ENCODE results near the gene BZW2. TPM values are rescaled to one million over a fixed set of nuclear protein-coding genes. Genes with fewer than 3 reads are reported as not detected.

BZW2 gene
- total and polyA plus RNA-seq, 2 experiments from 2014 or later, result 236 to 358 TPM

DNA sequence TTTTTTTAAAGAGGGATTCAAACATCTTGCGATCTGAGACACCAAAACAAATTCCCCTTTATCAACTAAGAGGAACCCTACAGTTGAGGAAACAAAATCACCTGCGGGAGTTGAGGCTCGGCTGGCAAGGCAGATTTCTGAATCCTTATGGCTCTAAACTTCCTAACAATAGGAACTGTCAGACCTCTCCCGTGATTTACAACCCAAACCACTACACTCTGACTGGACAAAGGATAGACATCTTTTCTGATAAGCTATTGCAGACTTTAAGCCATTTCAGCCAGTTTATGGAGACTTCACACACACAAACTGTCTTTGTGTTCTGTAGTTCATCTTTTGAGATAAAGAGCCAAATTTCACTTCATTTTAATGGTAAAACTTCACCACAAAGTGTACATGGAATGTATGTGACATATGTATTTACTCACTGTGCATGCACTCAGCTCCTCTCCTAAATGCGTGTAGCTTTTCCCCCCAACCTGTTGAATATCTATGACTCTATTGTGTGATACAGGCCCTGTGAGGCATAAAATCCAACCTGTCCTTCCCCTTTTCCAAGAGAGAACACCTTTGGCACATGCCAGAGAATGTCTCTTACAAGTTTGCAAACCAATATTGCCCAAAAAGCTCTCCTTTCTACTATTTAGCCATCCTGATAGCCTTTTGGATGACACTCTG is 92.2 kb downstream of the BZW2 start:
- Histone ChIP-seq H3K4me3 (no peak overlapping the region), H3K36me3 (no peaks in the 10 kb centered on the region), H3K9me3 (ENCODE audit: low read depth) (no peaks in the 10 kb centered on the region), H3K27ac (no peak overlapping the region), H3K27me3 (no peaks in the 10 kb centered on the region), H3K4me1 (ENCODE audit: low read depth) (peaks cover 36% of the 10 kb centered on the region)
- DNase-seq (ENCODE audit: low read depth in 1 of 2, low spot score in 1 of 2), result no peak
- TF ChIP-seq, protein P1, sequence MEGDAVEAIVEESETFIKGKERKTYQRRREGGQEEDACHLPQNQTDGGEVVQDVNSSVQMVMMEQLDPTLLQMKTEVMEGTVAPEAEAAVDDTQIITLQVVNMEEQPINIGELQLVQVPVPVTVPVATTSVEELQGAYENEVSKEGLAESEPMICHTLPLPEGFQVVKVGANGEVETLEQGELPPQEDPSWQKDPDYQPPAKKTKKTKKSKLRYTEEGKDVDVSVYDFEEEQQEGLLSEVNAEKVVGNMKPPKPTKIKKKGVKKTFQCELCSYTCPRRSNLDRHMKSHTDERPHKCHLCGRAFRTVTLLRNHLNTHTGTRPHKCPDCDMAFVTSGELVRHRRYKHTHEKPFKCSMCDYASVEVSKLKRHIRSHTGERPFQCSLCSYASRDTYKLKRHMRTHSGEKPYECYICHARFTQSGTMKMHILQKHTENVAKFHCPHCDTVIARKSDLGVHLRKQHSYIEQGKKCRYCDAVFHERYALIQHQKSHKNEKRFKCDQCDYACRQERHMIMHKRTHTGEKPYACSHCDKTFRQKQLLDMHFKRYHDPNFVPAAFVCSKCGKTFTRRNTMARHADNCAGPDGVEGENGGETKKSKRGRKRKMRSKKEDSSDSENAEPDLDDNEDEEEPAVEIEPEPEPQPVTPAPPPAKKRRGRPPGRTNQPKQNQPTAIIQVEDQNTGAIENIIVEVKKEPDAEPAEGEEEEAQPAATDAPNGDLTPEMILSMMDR (IDR thresholded peaks at IDR 0.05; ENCODE audit: low read depth, low read length), result no peak

DNA sequence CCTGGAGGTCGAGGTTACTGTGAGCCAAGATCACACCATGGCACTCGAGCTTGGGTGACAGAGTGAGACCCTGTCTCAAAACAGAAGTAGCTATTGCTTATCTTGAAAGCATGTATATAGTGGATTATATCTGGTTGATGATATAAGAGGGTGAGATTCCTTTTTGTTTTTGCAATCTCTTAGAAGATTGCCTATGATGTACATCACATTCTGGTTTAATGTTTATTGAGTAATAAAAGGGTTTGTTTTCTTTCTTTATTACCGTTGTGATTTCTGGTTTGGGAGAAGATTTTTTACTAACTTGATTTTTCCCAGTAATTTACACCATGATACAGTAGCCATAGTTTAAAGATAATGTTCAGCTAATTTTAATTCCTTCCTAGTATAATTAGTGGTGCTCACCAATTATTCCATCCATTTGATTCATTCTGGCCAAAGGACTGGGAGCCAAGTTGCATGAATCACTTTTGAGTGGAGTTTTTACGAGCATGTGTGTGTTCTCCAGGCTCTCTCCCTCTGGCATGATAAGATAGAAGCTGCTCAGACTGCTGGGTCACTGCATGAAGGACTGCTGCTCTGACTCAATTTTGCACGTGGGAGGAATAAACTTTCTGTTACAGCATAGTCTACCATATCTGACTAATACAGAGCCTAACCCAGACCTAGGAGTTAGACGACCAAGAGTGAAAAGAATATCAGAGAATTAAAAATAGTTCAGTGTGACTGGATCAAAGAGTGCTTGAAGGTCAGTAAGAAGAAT is 94.1 kb downstream of the BZW2 start:
- peak; percentile 63 to 94 for DNase-seq (ENCODE audit: low read depth in 1 of 2, low spot score in 1 of 2)
- Histone ChIP-seq H3K36me3 (no peaks in the 10 kb centered on the region), H3K4me3 (no peak overlapping the region), H3K4me1 (ENCODE audit: low read depth) (peaks cover 34% of the 10 kb centered on the region), H3K27me3 (no peaks in the 10 kb centered on the region), H3K27ac (peak overlapping the region; percentile 84), H3K9me3 (ENCODE audit: low read depth) (no peaks in the 10 kb centered on the region)
- TF ChIP-seq, protein P1 (IDR thresholded peaks at IDR 0.05; ENCODE audit: low read depth, low read length), result no peak

DNA sequence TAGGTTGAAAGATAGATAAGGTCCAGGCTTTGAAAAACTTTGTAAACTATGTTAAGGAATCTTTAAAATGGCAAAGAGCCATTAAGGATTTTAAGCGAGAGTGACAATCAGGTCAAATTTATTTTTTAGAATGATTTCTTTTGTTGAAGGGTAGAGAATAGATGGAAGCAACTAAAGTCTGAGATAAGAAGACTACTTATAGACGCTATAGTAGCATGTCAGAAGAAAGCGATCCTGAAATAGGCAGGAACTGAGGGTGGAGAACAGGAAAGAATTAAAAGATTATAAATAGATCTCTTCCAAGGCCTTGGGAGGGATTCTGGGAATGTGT is 94.6 kb downstream of the BZW2 start:
- TF ChIP-seq, protein P1 (IDR thresholded peaks at IDR 0.05; ENCODE audit: low read depth, low read length), result no peak
- Histone ChIP-seq H3K27me3 (no peaks in the 10 kb centered on the region), H3K9me3 (ENCODE audit: low read depth) (no peaks in the 10 kb centered on the region), H3K4me1 (ENCODE audit: low read depth) (peaks cover 28% of the 10 kb centered on the region), H3K27ac (peak overlapping the region; percentile 84), H3K36me3 (no peaks in the 10 kb centered on the region), H3K4me3 (no peak overlapping the region)
- DNase-seq (ENCODE audit: low read depth in 1 of 2, low spot score in 1 of 2), result no peak

DNA sequence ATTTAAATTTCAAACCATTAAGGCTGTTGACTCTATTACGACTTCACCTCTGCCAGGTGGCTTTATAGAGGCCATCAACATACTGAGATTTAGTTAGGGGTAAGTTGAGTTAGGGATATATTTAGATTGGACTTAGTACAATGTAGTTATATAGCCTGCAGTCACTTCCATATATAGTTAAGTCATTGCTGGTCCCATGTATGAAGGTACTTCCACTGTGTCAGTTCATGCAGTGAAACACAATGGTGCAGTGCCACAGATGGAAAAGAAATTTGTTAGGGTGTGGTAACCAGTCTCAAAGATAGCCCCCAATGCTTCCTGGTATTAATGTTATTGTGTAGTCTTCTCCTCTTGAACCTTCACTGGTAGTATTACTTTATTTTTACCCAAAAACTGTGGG is 95.0 kb downstream of the BZW2 start:
- H3K4me1 ChIP-seq (ENCODE audit: low read depth), result peaks cover 26% of the 10 kb centered on the region
- H3K4me3 ChIP-seq, result no peak overlapping the region
- H3K27ac ChIP-seq, result peak overlapping the region; percentile 84
- no peaks in the 10 kb centered on the region for H3K9me3 ChIP-seq (ENCODE audit: low read depth)
- H3K27me3 ChIP-seq, result no peaks in the 10 kb centered on the region
- TF ChIP-seq, protein P1 (IDR thresholded peaks at IDR 0.05; ENCODE audit: low read depth, low read length), result no peak
- no peak for DNase-seq (ENCODE audit: low read depth in 1 of 2, low spot score in 1 of 2)
- no peaks in the 10 kb centered on the region for H3K36me3 ChIP-seq

DNA sequence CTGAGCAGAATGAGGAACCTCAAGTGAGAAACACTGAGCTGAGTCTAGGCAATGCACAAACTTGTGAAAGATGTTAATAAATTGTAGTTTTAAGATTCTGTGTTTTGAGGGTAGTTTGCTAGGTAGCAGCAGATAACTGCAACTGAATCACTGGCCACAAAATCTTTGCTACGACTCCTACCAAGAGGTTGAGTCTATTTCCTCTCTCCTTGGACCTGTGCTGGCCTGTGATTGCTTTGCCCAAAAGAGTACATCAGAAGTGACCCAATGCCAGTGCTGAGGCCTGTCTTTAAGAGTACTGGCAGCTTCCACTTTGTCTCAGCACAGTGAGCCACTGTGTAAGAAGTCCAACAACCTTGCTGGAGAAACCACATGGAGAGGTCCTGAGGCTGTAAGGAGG is 95.7 kb downstream of the BZW2 start:
- peak overlapping the region; percentile 84 for H3K27ac ChIP-seq
- no peak overlapping the region for H3K4me3 ChIP-seq
- no peaks in the 10 kb centered on the region for H3K9me3 ChIP-seq (ENCODE audit: low read depth)
- no peaks in the 10 kb centered on the region for H3K27me3 ChIP-seq
- TF ChIP-seq, protein P1 (IDR thresholded peaks at IDR 0.05; ENCODE audit: low read depth, low read length), result no peak
- H3K4me1 ChIP-seq (ENCODE audit: low read depth), result peaks cover 26% of the 10 kb centered on the region
- H3K36me3 ChIP-seq, result no peaks in the 10 kb centered on the region
- no peak for DNase-seq (ENCODE audit: low read depth in 1 of 2, low spot score in 1 of 2)

Data from cardiac muscle cell (in vitro differentiated cells and primary cell).